Activated T-cell treated with anti-CD3 and anti-CD28 coated beads, Interleukin-2, amount 50 U/mL, for 4 hours (primary cell): ENCODE measurements around the gene NCL. TPM values are rescaled to one million over a fixed set of nuclear protein-coding genes. Genes with fewer than 3 reads are reported as not detected.
"Not testable (repeated sequence)": the region's sequence is repeated elsewhere in the genome, so short reads cannot be mapped to it uniquely, and the experiment has no call there.

Source experiments
- ATAC-seq, 2 donors: fragments of 200-7000 bp; cut with Tn5 transposase; one replicate each; pipeline ENCODE4 v1.10.0; 2021
- DNase-seq: peaks from one replicate; pipeline ENCODE4 v3.0.0-alpha.2; 2020
- H3K27me3 Mint-ChIP-seq: one replicate; pipeline ENCODE4 v1.8.0; 2021; ENCODE audit warnings: low read depth, mixed read lengths
- H3K36me3 Mint-ChIP-seq: one replicate; pipeline ENCODE4 v1.8.0; 2022; ENCODE audit warnings: mixed read lengths; ENCODE audit not compliant: insufficient read depth
- H3K4me1 Mint-ChIP-seq: one replicate; pipeline ENCODE4 v1.8.0; 2021; ENCODE audit warnings: low read depth, mixed read lengths
- H3K4me3 Mint-ChIP-seq: one replicate; pipeline ENCODE4 v1.8.0; 2021; ENCODE audit warnings: mild to moderate bottlenecking, moderate library complexity, mixed read lengths
- H3K9me3 Mint-ChIP-seq: one replicate; pipeline ENCODE4 v1.8.0; 2021; ENCODE audit warnings: mixed read lengths
- total RNA-seq, 3 donors: library from RNA; stranded (reverse); gene quantifications; one replicate each; pipeline ENCODE4 v1.2.1, GENCODE V29; 2021

Gene NCL
- total RNA-seq, 3 donors from 2014 or later: 1,928 to 2,267 (median 2,014) TPM

- Mint-ChIP-seq H3K4me1 (peaks cover 62% of the 10 kb centered on the region), H3K4me3 (peak overlapping the region; percentile 99), H3K27me3 (no peaks in the 10 kb centered on the region), H3K9me3 (no peaks in the 10 kb centered on the region), H3K36me3 (peaks cover 72% of the 10 kb centered on the region)
- ATAC-seq: no peak
- no peak for DNase-seq
Observed at GRCh38 chr2:231460073-231460835, 4.0 kb downstream of the NCL start.

- Mint-ChIP-seq H3K4me1 (peaks cover 62% of the 10 kb centered on the region), H3K9me3 (no peaks in the 10 kb centered on the region), H3K36me3 (peaks cover 80% of the 10 kb centered on the region), H3K4me3 (peak overlapping the region; percentile 2), H3K27me3 (no peaks in the 10 kb centered on the region)
- ATAC-seq: no peak
- no peak for DNase-seq
Observed at GRCh38 chr2:231458368-231458767, 5.9 kb downstream of the NCL start.

- ATAC-seq: no peak
- no peak for DNase-seq
- Mint-ChIP-seq H3K27me3 (no peaks in the 10 kb centered on the region), H3K9me3 (no peaks in the 10 kb centered on the region), H3K36me3 (peaks cover 74% of the 10 kb centered on the region), H3K4me3 (no peak overlapping the region), H3K4me1 (peaks cover 52% of the 10 kb centered on the region)
Observed at GRCh38 chr2:231457101-231457500, 7.2 kb downstream of the NCL start.

- Mint-ChIP-seq H3K27me3 (no peaks in the 10 kb centered on the region), H3K9me3 (no peaks in the 10 kb centered on the region), H3K36me3 (peaks cover 72% of the 10 kb centered on the region), H3K4me3 (no peak overlapping the region), H3K4me1 (peaks cover 48% of the 10 kb centered on the region)
- DNase-seq (no peak), ATAC-seq (no peak)
Observed at GRCh38 chr2:231456295-231457004, 7.8 kb downstream of the NCL start.

GRCh38 chr2:231455890-231456289 is 8.4 kb downstream of the NCL start:
- DNase-seq (no peak), ATAC-seq (no peak)
- no peak overlapping the region for H3K4me3 Mint-ChIP-seq
- no peaks in the 10 kb centered on the region for H3K27me3 Mint-ChIP-seq
- H3K4me1 Mint-ChIP-seq: peaks cover 44% of the 10 kb centered on the region
- H3K9me3 Mint-ChIP-seq: no peaks in the 10 kb centered on the region
- H3K36me3 Mint-ChIP-seq: peaks cover 69% of the 10 kb centered on the region

GRCh38 chr2:231455222-231455621 is 9.1 kb downstream of the NCL start:
- DNase-seq (no peak), ATAC-seq (no peak)
- Mint-ChIP-seq H3K27me3 (no peaks in the 10 kb centered on the region), H3K36me3 (peaks cover 63% of the 10 kb centered on the region), H3K4me1 (peaks cover 37% of the 10 kb centered on the region), H3K9me3 (no peaks in the 10 kb centered on the region), H3K4me3 (no peak overlapping the region)

GRCh38 chr2:231454361-231454791 is 9.9 kb downstream of the NCL start:
- peaks cover 32% of the 10 kb centered on the region for H3K4me1 Mint-ChIP-seq
- peaks cover 58% of the 10 kb centered on the region for H3K36me3 Mint-ChIP-seq
- ATAC-seq: no peak

GRCh38 chr2:231452799-231453508 is 11.3 kb downstream of the NCL start:
- peaks cover 47% of the 10 kb centered on the region for H3K36me3 Mint-ChIP-seq
- no peaks in the 10 kb centered on the region for H3K9me3 Mint-ChIP-seq
- H3K27me3 Mint-ChIP-seq: no peaks in the 10 kb centered on the region
- ATAC-seq: peak; percentile 9 to 11
- peaks cover 20% of the 10 kb centered on the region for H3K4me1 Mint-ChIP-seq
- no peak overlapping the region for H3K4me3 Mint-ChIP-seq
- DNase-seq: peak; percentile 12

More at GRCh38 chr2:231454361-231454791, 9.9 kb downstream of the NCL start:
- H3K4me3 Mint-ChIP-seq: no peak overlapping the region
- DNase-seq: no peak
- no peaks in the 10 kb centered on the region for H3K27me3 Mint-ChIP-seq
- H3K9me3 Mint-ChIP-seq: no peaks in the 10 kb centered on the region

- Mint-ChIP-seq H3K9me3 (no peaks in the 10 kb centered on the region), H3K4me3 (no peak overlapping the region), H3K36me3 (peaks cover 25% of the 10 kb centered on the region), H3K27me3 (no peaks in the 10 kb centered on the region), H3K4me1 (peaks cover 10% of the 10 kb centered on the region)
- DNase-seq (no peak), ATAC-seq (peak in 1 of 2 donors; percentile 3)
Observed at GRCh38 chr2:231450548-231450989, 13.7 kb downstream of the NCL start.

- Mint-ChIP-seq H3K9me3 (no peaks in the 10 kb centered on the region), H3K4me3 (no peak overlapping the region), H3K27me3 (no peaks in the 10 kb centered on the region), H3K4me1 (peaks cover 5% of the 10 kb centered on the region), H3K36me3 (peaks cover 18% of the 10 kb centered on the region)
- DNase-seq (no peak), ATAC-seq (no peak)
Observed at GRCh38 chr2:231449503-231450054, 14.7 kb downstream of the NCL start.

GRCh38 chr2:231436957-231437356 is 27.3 kb downstream of the NCL start:
- ATAC-seq (no peak), DNase-seq (no peak)
- peaks cover under 1% of the 10 kb centered on the region for H3K36me3 Mint-ChIP-seq
- no peaks in the 10 kb centered on the region for H3K27me3 Mint-ChIP-seq
- H3K4me1 Mint-ChIP-seq: no peaks in the 10 kb centered on the region
- H3K9me3 Mint-ChIP-seq: peaks cover 2% of the 10 kb centered on the region
- H3K4me3 Mint-ChIP-seq: no peak overlapping the region

GRCh38 chr2:231433990-231434389 is 30.3 kb downstream of the NCL start:
- no peaks in the 10 kb centered on the region for H3K27me3 Mint-ChIP-seq
- peaks cover 2% of the 10 kb centered on the region for H3K36me3 Mint-ChIP-seq
- no peak for DNase-seq
- H3K4me3 Mint-ChIP-seq: no peak overlapping the region
- peak; percentile 60 to 79 for ATAC-seq
- H3K4me1 Mint-ChIP-seq: no peaks in the 10 kb centered on the region
- peaks cover 19% of the 10 kb centered on the region for H3K9me3 Mint-ChIP-seq

- peaks cover 19% of the 10 kb centered on the region for H3K9me3 Mint-ChIP-seq
- H3K36me3 Mint-ChIP-seq: peaks cover 2% of the 10 kb centered on the region
- ATAC-seq: no peak
- no peaks in the 10 kb centered on the region for H3K27me3 Mint-ChIP-seq
- DNase-seq: no peak
- no peaks in the 10 kb centered on the region for H3K4me1 Mint-ChIP-seq
- no peak overlapping the region for H3K4me3 Mint-ChIP-seq
Observed at GRCh38 chr2:231431606-231432005, 32.7 kb downstream of the NCL start.

- peaks cover 19% of the 10 kb centered on the region for H3K9me3 Mint-ChIP-seq
- DNase-seq, ATAC-seq, H3K4me3 Mint-ChIP-seq, H3K36me3 Mint-ChIP-seq, H3K4me1 Mint-ChIP-seq, H3K27me3 Mint-ChIP-seq: not testable (repeated sequence)
Observed at GRCh38 chr2:231430437-231430836, 33.8 kb downstream of the NCL start.
